Naive thymus-derived CD4-positive, alpha-beta T cell (primary cell): Measurements from ENCODE around the gene SYTL2. TPM values are rescaled to one million over a fixed set of nuclear protein-coding genes. Genes with fewer than 3 reads are reported as not detected.
A peak's percentile ranks its signal among the peaks of the same experiment; 100 is the strongest.

Source experiments
- ATAC-seq: fragments of 150-1000 bp; cut with Tn5 transposase; 2 replicates; pipeline ENCODE4 v1.10.0; 2021; ENCODE audit warnings: mild to moderate bottlenecking, moderate library complexity
- CTCF ChIA-PET: fragments of 350-600 bp; sonication (Branson Sonifier 250); formaldehyde crosslinking; loops from one replicate; lab custom pipeline; 2021; ENCODE audit warnings: antibody characterized with exemption; lab: Charles Lee
- POLR2A ChIA-PET: fragments of 350-600 bp; sonication (Branson Sonifier 250); formaldehyde crosslinking; loops from one replicate; lab custom pipeline; 2021; ENCODE audit warnings: antibody characterized with exemption, inconsistent platforms; lab: Charles Lee
- DNase-seq, 9 donors: peaks; one replicate each; pipeline versions ENCODE4 v3.0.0 to v3.0.0-alpha.2; 2020 to 2022; ENCODE audit warnings: mixed read lengths in 1 of 9
- H3K27ac ChIP-seq: one replicate; pipeline ENCODE4 v1.7.0; 2013; ENCODE audit warnings: mild to moderate bottlenecking, low read depth, low read length, moderate library complexity
- H3K27me3 ChIP-seq, 2 donors: one replicate each; pipeline ENCODE4 v1.7.0; 2013; ENCODE audit warnings: low read length in 2 of 2, mild to moderate bottlenecking in 2 of 2, moderate library complexity in 2 of 2; ENCODE audit not compliant: control insufficient read depth in 2 of 2, insufficient read depth in 2 of 2
- H3K36me3 ChIP-seq, 3 experiments: 1 replicate in 2 of 3; 2 replicates in 1 of 3; pipeline ENCODE4 v1.7.0; 2013; ENCODE audit warnings: low read length in 3 of 3, mild to moderate bottlenecking in 3 of 3, moderate library complexity in 1 of 3; ENCODE audit not compliant: insufficient read depth in 3 of 3, control insufficient read depth in 2 of 3
- H3K4me1 ChIP-seq, 2 donors: one replicate each; pipeline ENCODE4 v1.7.0; 2013; ENCODE audit warnings: low read length in 2 of 2, mild to moderate bottlenecking in 2 of 2, moderate library complexity in 1 of 2; ENCODE audit not compliant: control insufficient read depth in 2 of 2, insufficient read depth in 2 of 2
- H3K4me3 ChIP-seq: 2 replicates; pipeline ENCODE4 v1.7.0; 2013; ENCODE audit warnings: mild to moderate bottlenecking, low read length
- H3K9me3 ChIP-seq, 3 experiments: 1 replicate in 2 of 3; 2 replicates in 1 of 3; pipeline ENCODE4 v1.7.0; 2013; ENCODE audit warnings: low read length in 3 of 3; ENCODE audit not compliant: control insufficient read depth in 2 of 3
- H3K27ac Mint-ChIP-seq, 9 donors: one replicate each; pipeline ENCODE4 v1.8.0; 2020 to 2022; ENCODE audit warnings: mixed read lengths in 9 of 9, mild to moderate bottlenecking in 8 of 9, moderate library complexity in 5 of 9, inconsistent platforms in 2 of 9
- H3K27me3 Mint-ChIP-seq, 5 donors: one replicate each; pipeline ENCODE4 v1.8.0; 2021 to 2022; ENCODE audit warnings: mixed read lengths in 5 of 5, mild to moderate bottlenecking in 1 of 5
- H3K36me3 Mint-ChIP-seq, 5 donors: one replicate each; pipeline ENCODE4 v1.8.0; 2020 to 2022; ENCODE audit warnings: mixed read lengths in 5 of 5, mild to moderate bottlenecking in 3 of 5, inconsistent platforms in 1 of 5
- H3K4me1 Mint-ChIP-seq, 7 donors: one replicate each; pipeline ENCODE4 v1.8.0; 2020 to 2022; ENCODE audit warnings: mixed read lengths in 7 of 7, mild to moderate bottlenecking in 3 of 7, inconsistent platforms in 1 of 7
- H3K4me3 Mint-ChIP-seq, 10 donors: one replicate each; pipeline ENCODE4 v1.8.0; 2020 to 2022; ENCODE audit warnings: mild to moderate bottlenecking in 10 of 10, mixed read lengths in 10 of 10, moderate library complexity in 6 of 10, inconsistent platforms in 2 of 10
- H3K9me3 Mint-ChIP-seq, 11 donors: one replicate each; pipeline ENCODE4 v1.8.0; 2020 to 2022; ENCODE audit warnings: mixed read lengths in 11 of 11, mild to moderate bottlenecking in 4 of 11, inconsistent platforms in 1 of 11, moderate library complexity in 1 of 11
- intact Hi-C, 2 donors: fragments of 100-400 bp; cut with micrococcal nuclease; formaldehyde crosslinking; loops; one replicate each; pipeline ENCODE4 v1.15.1; 2023
- polyA plus RNA-seq, 2 donors: library from polyadenylated mRNA; unstranded; fragments of 300-500 nt; fragmentation: Illumina TruSeq; gene quantifications; one replicate each; pipeline ENCODE4 v1.2.3, GENCODE V29; 2021
- total RNA-seq, 6 experiments: library from RNA in 5 of 6; stranded (reverse) in 5 of 6; gene quantifications; 1 replicate in 5 of 6; 2 replicates in 1 of 6; pipeline ENCODE4 v1.2.3 and lab custom pipeline; 2021 to 2026

SYTL2 gene
- total and polyA plus RNA-seq, 7 experiments from 2014 or later = 12.0 to 62.9 (median 27.5) TPM

GRCh38 chr11:85740481-85741400 is 70.2 kb downstream of the SYTL2 start:
- H3K36me3 Mint-ChIP-seq = peaks cover 0 to 61% (median 24%) of the 10 kb centered on the region in 5 donors
- Histone ChIP-seq H3K4me3 (no peak overlapping the region), H3K4me1 (peaks cover 26 to 45% of the 10 kb centered on the region in 2 donors), H3K36me3 (no peaks in the 10 kb centered on the region), H3K9me3 (no peaks in the 10 kb centered on the region), H3K27me3 (no peaks in the 10 kb centered on the region), H3K27ac (no peak overlapping the region)
- no peak for ATAC-seq
- peaks cover 0 to 2% (median 0%) of the 10 kb centered on the region in 11 donors for H3K9me3 Mint-ChIP-seq
- peak overlapping the region in 4 of 9 donors; percentile 13 to 72 (median 29) for H3K27ac Mint-ChIP-seq
- H3K27me3 Mint-ChIP-seq = no peaks in the 10 kb centered on the region
- intact Hi-C loops = no loop called here
- peak overlapping the region in 1 of 10 donors; percentile 1 for H3K4me3 Mint-ChIP-seq
- ChIA-PET CTCF (interaction anchor here (0.6 to 1.7 kb wide), 2 partner anchors 12 to 43 kb away, joined by 3 to 5 read pairs; no protein-coding TSS in a partner anchor), POLR2A (no interaction called here)
- peaks cover 26 to 92% (median 59%) of the 10 kb centered on the region in 7 donors for H3K4me1 Mint-ChIP-seq
- no peak for DNase-seq

- H3K27ac ChIP-seq = no peak overlapping the region
- H3K4me3 Mint-ChIP-seq = peak overlapping the region in 3 of 10 donors; percentile 6 to 50 (median 37)
Observed at GRCh38 chr11:85737738-85738137, 73.2 kb downstream of the SYTL2 start.

GRCh38 chr11:85735876-85736460 is 75.0 kb downstream of the SYTL2 start:
- DNase-seq = no peak
- Histone ChIP-seq H3K9me3 (no peaks in the 10 kb centered on the region), H3K36me3 (peaks cover 0 to 4% (median 0%) of the 10 kb centered on the region in 3 experiments), H3K4me1 (peaks cover 11 to 33% of the 10 kb centered on the region in 2 donors), H3K27me3 (no peaks in the 10 kb centered on the region), H3K27ac (no peak overlapping the region), H3K4me3 (no peak overlapping the region)
- Mint-ChIP-seq H3K27ac (no peak overlapping the region), H3K27me3 (no peaks in the 10 kb centered on the region), H3K9me3 (peaks cover 0 to 6% (median 0%) of the 10 kb centered on the region in 11 donors), H3K4me1 (peaks cover 16 to 50% (median 29%) of the 10 kb centered on the region in 7 donors), H3K36me3 (peaks cover 0 to 59% (median 39%) of the 10 kb centered on the region in 5 donors), H3K4me3 (no peak overlapping the region)
- intact Hi-C loops = no loop called here
- ChIA-PET CTCF (no interaction called here), POLR2A (interaction anchor here (0.9 kb wide), 1 partner anchor 9 kb away, joined by 4 read pairs; no protein-coding TSS in a partner anchor)
- ATAC-seq = no peak

More at GRCh38 chr11:85737738-85738137, 73.2 kb downstream of the SYTL2 start:
- ChIA-PET POLR2A (interaction anchor here (0.8 to 1.5 kb wide), 3 partner anchors 11 to 15 kb away, joined by 3 to 4 read pairs (median 3); no protein-coding TSS in a partner anchor), CTCF (no interaction called here)
- H3K4me3 ChIP-seq = no peak overlapping the region
- peaks cover 0 to 4% (median 0%) of the 10 kb centered on the region in 3 experiments for H3K36me3 ChIP-seq
- Mint-ChIP-seq H3K4me1 (peaks cover 18 to 67% (median 34%) of the 10 kb centered on the region in 7 donors), H3K27me3 (no peaks in the 10 kb centered on the region), H3K27ac (peak overlapping the region in 3 of 9 donors; percentile 48 to 70 (median 62)), H3K36me3 (peaks cover 0 to 52% (median 39%) of the 10 kb centered on the region in 5 donors), H3K9me3 (no peaks in the 10 kb centered on the region)
- H3K9me3 ChIP-seq = no peaks in the 10 kb centered on the region
- intact Hi-C loops = loop anchor here in 1 of 2 donors (2.0 kb wide), 1 partner anchor 15 kb away; no protein-coding TSS in a partner anchor
- H3K4me1 ChIP-seq = peaks cover 14 to 36% of the 10 kb centered on the region in 2 donors
- no peaks in the 10 kb centered on the region for H3K27me3 ChIP-seq
- no peak for DNase-seq
- no peak for ATAC-seq

- H3K27me3 ChIP-seq = no peaks in the 10 kb centered on the region
- ATAC-seq (no peak), DNase-seq (no peak)
- H3K9me3 ChIP-seq = no peaks in the 10 kb centered on the region
- intact Hi-C loops = no loop called here
- peaks cover 0 to 4% (median 0%) of the 10 kb centered on the region in 3 experiments for H3K36me3 ChIP-seq
- H3K4me3 ChIP-seq = no peak overlapping the region
- peaks cover 9 to 13% of the 10 kb centered on the region in 2 donors for H3K4me1 ChIP-seq
- H3K36me3 Mint-ChIP-seq = peaks cover 5 to 66% (median 49%) of the 10 kb centered on the region in 5 donors
- H3K9me3 Mint-ChIP-seq = peaks cover 0 to 14% (median 0%) of the 10 kb centered on the region in 11 donors
- CTCF ChIA-PET = no interaction called here
- POLR2A ChIA-PET = no interaction called here
- no peak overlapping the region for H3K27ac Mint-ChIP-seq
- no peak overlapping the region for H3K4me3 Mint-ChIP-seq
- peaks cover 8 to 37% (median 20%) of the 10 kb centered on the region in 7 donors for H3K4me1 Mint-ChIP-seq
- H3K27me3 Mint-ChIP-seq = no peaks in the 10 kb centered on the region
- H3K27ac ChIP-seq = no peak overlapping the region
Observed at GRCh38 chr11:85732965-85733364, 78.0 kb downstream of the SYTL2 start.

- no peaks in the 10 kb centered on the region for H3K9me3 ChIP-seq
- H3K4me3 ChIP-seq = no peak overlapping the region
- POLR2A ChIA-PET = interaction anchor here (0.6 to 1.2 kb wide), 2 partner anchors 9 to 99 kb away, joined by 3 read pairs; no protein-coding TSS in a partner anchor
- peaks cover 5 to 23% (median 11%) of the 10 kb centered on the region in 7 donors for H3K4me1 Mint-ChIP-seq
- intact Hi-C loops = no loop called here
- no peaks in the 10 kb centered on the region for H3K4me1 ChIP-seq
- H3K27me3 ChIP-seq = no peaks in the 10 kb centered on the region
- H3K27ac Mint-ChIP-seq = no peak overlapping the region
- peaks cover 0 to 15% (median 0%) of the 10 kb centered on the region in 11 donors for H3K9me3 Mint-ChIP-seq
- H3K27ac ChIP-seq = no peak overlapping the region
- DNase-seq (no peak), ATAC-seq (no peak)
- CTCF ChIA-PET = no interaction called here
- no peaks in the 10 kb centered on the region for H3K27me3 Mint-ChIP-seq
- H3K36me3 ChIP-seq = peaks cover 0 to 6% (median 0%) of the 10 kb centered on the region in 3 experiments
- no peak overlapping the region for H3K4me3 Mint-ChIP-seq
- H3K36me3 Mint-ChIP-seq = peaks cover 16 to 67% (median 51%) of the 10 kb centered on the region in 5 donors
Observed at GRCh38 chr11:85726381-85726780, 84.6 kb downstream of the SYTL2 start.

GRCh38 chr11:85725510-85726258 is 85.3 kb downstream of the SYTL2 start:
- H3K9me3 Mint-ChIP-seq = peaks cover 0 to 10% (median 0%) of the 10 kb centered on the region in 11 donors
- peak overlapping the region in 1 of 9 donors; percentile 25 for H3K27ac Mint-ChIP-seq
- H3K36me3 Mint-ChIP-seq = peaks cover 16 to 66% (median 49%) of the 10 kb centered on the region in 5 donors

More at GRCh38 chr11:85725510-85726258, 85.3 kb downstream of the SYTL2 start:
- ChIA-PET POLR2A (interaction anchor here (0.8 to 1.2 kb wide), 2 partner anchors 8 to 27 kb away, joined by 3 read pairs; no protein-coding TSS in a partner anchor), CTCF (no interaction called here)
- Mint-ChIP-seq H3K4me1 (peaks cover 5 to 17% (median 11%) of the 10 kb centered on the region in 7 donors), H3K4me3 (no peak overlapping the region), H3K27me3 (no peaks in the 10 kb centered on the region)
- no peak for DNase-seq
- ATAC-seq = no peak
- Histone ChIP-seq H3K27ac (no peak overlapping the region), H3K9me3 (no peaks in the 10 kb centered on the region), H3K36me3 (peaks cover 0 to 6% (median 0%) of the 10 kb centered on the region in 3 experiments), H3K27me3 (no peaks in the 10 kb centered on the region), H3K4me1 (no peaks in the 10 kb centered on the region), H3K4me3 (no peak overlapping the region)
- intact Hi-C loops = no loop called here
